Midbrain (tissue), 1 donor: Measurements from ENCODE around the gene PLVAP.
"Not testable (repeated sequence)": the region's sequence is repeated elsewhere in the genome, so short reads cannot be mapped to it uniquely, and the experiment has no call there.

Experiments used
- DNase-seq: peaks from one replicate; lab custom pipeline; 2025; lab: John Stamatoyannopoulos, UW

PLVAP gene

GRCh38 chr19:17401628-17402027 lies 24.5 kb upstream of the PLVAP start:
- no peak for DNase-seq

DNA sequence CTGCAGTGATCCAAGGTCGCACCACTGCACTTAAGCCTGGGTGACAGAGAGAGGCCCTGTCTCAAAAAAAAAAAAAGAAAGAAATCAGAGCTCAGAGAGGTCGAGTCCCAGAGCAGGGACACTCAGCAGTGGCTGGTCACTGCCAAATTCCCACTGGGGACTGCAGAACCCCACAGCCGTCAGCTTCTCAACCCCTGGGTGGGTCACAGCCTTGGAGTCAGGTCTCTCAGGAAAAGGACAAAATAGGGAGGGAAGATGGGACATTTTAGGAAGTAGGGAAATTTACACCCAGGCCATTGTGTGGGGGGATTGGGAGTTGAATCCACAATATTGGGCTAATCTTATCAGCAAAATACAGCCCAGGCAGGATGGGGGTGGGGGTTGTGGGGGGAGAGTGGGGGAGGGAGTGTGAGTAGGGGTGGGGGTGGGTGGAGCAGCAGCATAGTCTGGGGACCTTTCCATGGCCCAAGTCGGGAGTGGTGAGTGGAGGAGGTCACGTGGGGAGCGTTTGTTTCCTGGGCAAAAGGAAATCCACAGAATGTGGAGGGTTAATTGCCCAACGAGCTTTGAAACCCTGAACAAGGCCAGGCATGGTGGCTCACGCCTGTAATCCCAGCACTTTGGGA lies 21.9 kb upstream of the PLVAP start:
- no peak for DNase-seq

DNA sequence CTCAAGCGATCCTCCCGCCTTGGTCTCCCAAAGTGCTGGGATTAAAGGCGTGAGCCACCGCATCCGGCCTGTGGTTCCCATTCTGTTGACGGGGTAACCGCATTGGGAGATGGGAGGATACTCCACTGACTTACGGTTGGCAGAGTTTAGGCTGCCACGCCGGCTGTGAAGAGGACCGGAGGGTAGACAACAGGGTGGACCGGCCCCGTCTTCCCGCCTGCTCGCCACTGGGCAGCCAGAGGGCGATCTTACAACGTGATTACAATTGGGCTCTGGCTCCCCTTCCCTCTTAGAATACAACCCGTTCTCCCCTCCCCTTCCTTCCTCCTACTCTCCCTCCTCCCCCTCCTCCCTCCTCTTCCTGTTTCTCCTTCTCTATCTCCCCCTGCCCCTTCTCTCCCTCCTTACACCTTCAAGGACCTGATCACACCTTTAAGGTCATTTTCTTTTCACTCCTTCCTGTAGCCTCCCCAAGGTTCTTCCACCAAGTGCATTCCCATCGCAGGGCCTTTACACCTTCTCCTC lies 17.8 kb upstream of the PLVAP start:
- DNase-seq: no peak

DNA sequence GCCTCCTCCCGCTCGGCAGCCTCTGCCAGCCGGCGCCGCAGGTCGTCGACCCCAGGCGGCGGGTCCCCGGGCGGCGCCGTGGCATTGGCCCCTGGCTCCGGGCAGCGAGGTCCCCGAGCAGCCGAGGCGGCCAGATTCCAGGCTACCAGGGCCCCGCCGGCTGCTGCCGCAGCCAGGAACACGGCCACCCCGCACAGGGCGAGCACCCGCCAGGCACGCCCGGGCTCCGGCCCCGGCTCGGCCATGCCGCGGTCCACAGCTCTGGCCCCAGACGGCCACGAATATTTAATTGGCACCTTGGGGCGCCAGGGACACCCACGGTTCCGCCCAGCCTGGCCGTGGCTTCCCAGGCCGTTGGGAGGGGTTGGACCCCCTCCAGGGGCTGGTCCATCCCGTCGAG lies 16.8 kb upstream of the PLVAP start, which contains the start of gene CCDC194:
CCDC194 (minus strand) TSS at position 283 of the 400 bp plus-strand sequence; CDS start at position 245, 38 bp downstream.
- DNase-seq: no peak

DNA sequence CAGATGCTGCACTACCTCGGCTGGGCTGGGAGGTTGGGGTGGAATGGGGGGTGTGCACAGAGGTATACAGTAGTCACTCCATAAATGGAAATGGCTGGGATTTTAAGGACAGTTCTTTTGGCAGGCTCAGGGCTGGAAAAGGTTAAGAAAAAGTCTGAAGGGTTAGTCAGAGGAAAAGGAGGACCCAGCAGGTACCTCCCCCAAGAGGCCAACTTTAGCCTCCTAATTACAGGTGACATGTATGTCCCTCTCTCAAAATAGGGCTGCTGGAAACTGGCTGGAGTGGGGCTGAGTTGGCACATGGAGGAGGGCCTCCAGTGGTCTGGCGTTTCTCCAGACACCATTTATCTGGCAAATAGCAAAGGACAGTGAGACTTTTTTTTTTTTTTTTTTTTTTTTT lies 15.9 kb upstream of the PLVAP start:
- DNase-seq: no peak

GRCh38 chr19:17391371-17392151 lies 14.4 kb upstream of the PLVAP start:
- no peak for DNase-seq

- peak; percentile 90 for DNase-seq
These were observed 13.7 kb upstream of the PLVAP start for GRCh38 chr19:17390665-17391370.

DNA sequence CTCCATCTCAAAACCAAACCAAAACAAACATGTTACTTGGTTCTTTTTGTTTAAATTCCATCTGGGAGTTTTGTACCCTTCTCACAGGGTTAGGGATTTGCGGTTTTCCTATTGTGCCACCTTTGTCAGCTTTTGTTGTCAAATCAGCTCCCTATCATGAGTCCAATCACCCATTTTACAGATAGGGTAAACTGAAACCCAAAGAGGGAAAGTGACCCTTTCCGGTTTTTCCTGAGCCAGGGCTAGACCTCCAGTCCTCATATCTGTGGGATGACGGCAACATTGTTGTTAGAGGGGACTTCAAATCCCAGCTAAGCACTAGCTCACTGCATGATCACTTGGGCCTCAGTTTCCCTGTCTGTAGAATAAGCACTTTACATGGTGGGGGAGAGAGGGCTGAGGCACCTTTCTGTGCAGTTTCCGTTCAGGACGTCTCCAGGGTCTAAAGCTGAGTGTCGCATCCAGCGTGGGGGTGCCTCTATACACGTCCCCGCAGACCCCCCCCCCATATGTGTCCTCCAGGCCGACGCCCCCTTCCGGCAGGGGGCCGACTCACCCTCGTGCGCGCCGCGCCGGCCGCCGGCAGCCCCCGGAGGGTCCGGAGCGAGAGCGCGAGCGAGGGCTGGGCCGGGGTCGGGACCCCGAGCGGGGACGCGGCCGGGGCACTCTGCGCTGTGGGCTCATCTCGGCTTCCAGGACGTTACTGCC lies 13.0 kb upstream of the PLVAP start:
- DNase-seq: no peak

DNA sequence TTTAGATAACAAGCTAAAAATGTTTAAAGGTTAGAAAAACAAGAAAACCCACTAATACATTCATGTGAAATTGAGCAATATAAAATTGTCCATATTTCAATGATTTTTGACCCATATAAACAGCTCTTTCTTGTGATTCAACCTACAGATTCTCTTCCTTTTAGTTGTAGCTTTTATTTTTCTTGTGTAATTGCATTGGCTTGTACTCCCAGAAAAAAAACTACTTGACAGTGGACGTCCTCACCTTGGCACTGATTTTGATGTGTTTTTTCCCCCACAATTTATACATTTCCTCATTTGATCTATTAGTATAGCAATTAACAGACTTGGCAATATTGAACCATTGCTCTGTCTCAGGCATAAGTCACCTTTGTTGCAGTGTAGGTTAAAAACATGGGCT lies 12.1 kb upstream of the PLVAP start:
- DNase-seq: no peak

DNA sequence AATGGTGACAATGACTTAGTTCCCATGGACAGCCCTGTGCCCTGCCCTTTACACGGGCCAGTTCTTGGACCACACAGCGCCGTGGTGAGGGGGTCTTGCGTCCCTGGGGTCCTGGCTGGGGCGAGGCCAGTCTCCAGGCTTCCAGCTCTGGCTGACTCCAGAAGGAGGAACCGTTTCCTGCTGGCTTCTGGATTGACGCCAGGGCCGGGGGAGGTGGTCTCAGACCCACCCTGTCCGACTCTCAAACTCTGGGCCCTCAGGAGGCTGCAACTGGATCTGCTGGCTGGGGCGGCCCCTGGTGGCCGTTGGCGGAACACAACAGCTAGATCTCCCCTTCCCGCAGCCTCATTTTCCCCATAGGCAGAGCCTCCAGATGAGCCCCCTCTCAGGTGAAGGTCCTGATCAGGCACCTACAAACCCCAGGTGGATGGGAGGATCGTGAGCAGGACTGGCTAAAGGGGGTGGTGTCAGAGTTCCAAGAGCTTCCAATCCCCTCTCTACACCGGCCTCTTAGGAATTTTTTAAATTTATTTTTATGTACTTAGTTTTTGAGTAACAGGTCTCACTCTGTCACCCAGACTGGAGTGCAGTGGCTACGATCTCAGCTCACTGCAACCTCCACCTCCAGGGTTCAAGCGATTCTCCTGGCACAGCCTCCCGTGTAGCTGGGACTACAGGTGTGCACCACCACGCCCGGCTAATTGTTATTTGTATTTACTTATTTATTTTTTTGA lies 8.9 kb upstream of the PLVAP start:
- DNase-seq: peak; percentile 2

GRCh38 chr19:17380426-17381138 lies 3.4 kb upstream of the PLVAP start:
- no peak for DNase-seq

- DNase-seq: no peak
These were observed 2.1 kb upstream of the PLVAP start for GRCh38 chr19:17379221-17379631.

DNA sequence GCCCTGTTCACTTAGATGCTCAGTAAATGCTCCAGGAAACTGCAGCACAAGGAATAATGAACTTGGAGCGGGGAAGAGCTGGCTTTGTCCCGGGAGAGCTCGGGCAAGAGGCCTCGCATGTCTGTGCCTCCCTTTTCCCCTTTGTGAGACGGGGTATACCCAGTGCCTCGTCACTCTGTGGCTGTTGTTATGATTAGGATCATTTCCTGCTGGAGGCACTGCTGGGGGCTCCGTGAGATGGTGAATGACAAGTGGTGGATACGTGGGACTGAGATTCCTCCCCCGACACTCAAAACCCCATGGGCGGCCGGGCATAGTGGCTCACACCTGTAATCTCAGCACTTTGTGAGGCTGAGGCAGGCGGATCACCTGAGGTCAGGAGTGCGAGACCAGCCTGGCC lies 1.1 kb upstream of the PLVAP start:
- no peak for DNase-seq

GRCh38 chr19:17370026-17370587 lies 7.0 kb downstream of the PLVAP start:
- DNase-seq: peak; percentile 22

DNA sequence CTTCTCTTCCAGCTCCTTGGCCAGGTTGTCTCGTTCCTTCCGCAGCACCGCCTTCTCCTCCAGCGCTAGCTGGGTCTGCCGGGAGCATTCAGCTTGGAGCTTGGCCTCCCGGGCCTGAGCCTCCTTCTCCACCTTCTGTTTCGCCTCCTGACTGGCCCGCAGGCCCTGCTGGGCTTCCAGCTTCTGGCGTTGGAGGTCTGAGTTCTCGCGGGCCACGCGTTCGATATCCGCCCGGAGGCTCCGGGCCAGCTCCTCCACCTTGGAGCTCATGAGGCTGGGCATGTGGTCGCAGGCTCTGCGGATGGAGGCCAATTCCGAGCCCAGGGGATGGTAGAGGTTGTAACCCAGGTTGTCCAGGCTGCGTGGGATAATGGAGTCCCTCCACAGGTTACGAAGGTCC lies 11.8 kb downstream of the PLVAP start:
- DNase-seq: no peak

GRCh38 chr19:17363852-17364605 lies 13.1 kb downstream of the PLVAP start:
- DNase-seq: not testable (repeated sequence)

DNA sequence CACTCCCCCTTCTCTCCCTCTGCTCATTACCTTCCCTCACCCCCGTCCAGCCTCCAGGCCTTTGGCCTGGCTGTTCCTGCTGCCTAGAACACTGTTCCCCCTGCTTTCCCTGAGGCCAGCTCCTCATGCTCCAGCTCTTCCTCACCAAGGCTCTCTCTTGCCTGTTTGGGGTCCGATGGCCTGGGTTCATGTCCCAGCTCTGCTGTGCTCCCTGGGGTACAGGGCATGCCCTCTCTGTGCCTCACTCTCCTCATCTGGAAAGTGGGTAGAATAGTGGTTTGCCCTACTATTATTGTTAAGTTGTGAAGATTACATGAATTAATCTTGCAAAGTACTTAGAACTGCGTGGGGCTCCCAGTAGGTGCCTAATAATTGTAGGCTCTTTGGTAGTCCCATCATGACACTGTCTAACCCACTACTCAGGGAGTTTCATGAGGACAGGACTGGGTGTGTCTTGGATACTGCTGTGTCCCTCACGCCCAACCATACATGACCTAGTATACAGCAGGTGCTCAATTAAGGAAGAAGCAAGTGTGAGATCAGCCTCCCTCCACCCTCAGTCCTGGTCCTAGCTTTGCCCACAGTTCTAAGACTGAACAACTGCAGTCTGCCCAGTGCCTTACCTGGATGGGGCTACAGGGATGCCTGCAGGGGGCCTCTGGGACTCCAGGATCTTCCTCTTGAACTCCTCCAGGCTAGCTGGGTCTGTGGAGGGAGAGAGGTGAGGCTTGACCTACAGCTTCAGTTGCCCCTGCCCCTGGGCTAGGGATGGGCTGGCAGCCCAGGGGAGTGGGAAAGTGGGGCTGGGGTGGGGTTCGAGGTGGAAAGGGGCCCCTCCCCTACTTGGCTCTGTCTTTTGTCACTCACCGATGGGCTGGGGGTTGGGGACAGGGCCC lies 17.0 kb downstream of the PLVAP start:
- DNase-seq: no peak

- DNase-seq: no peak
These were observed 18.7 kb downstream of the PLVAP start for GRCh38 chr19:17358395-17358794.

DNA sequence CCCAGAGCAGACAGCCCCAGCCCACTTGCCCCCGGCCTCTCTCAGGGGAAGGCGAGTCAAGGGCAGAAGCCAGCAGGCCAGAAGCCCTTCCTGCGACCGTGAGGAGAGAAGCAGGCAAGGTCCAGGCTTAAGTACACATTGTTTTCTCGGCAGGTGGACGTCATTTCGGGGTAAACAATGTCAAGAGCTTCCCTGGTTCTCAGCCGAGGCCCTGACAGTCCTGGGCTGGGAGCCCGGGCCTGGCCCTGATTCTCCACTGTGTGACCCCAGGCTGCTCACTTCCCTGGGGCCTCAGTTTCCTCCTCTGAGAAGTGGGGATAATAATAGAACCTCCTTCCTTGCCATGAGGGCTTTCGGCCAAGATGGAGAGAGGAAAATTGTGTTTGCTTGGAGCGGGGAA lies 19.4 kb downstream of the PLVAP start:
- no peak for DNase-seq
